ENCODE results near the gene C12orf76. TPM values are rescaled to one million over a fixed set of nuclear protein-coding genes. Genes with fewer than 3 reads are reported as not detected.
A peak's percentile ranks its signal among the peaks of the same experiment; 100 is the strongest.
"Not testable (repeated sequence)": the region's sequence is repeated elsewhere in the genome, so short reads cannot be mapped to it uniquely, and the experiment has no call there.

C12orf76 gene
- total and polyA plus RNA-seq, 9 of the 15 experiments (the other 6 are each of a cell fraction or from before 2014, with no cell fraction given): 6.3 to 38.6 (median 12.3) TPM

- H3K4me2 ChIP-seq (ENCODE audit: insufficient read depth, low read length); CTCF ChIA-PET (ENCODE audit: low intra/inter-chr PET ratio); FAIRE-seq; BruUV-seq (replicated peaks); H3K9me3 ChIP-seq (replicated peaks; ENCODE audit: control insufficient read depth, insufficient read depth, low read depth, low read length); H3K9me1 ChIP-seq (ENCODE audit: control insufficient read depth, insufficient read depth, low read length); ATAC-seq; DNase-seq (ENCODE audit: extremely low read depth in 1 of 4, low spot score in 3 of 4); H3K36me3 ChIP-seq (ENCODE audit: control insufficient read depth, insufficient read depth, low read length); intact Hi-C loops (cut with micrococcal nuclease); H3K9ac ChIP-seq (ENCODE audit: insufficient read depth in 1 of 2, low read depth in 2 of 2, low read length in 2 of 2); H2AFZ ChIP-seq (ENCODE audit: low read depth, low read length); H3K4me3 ChIP-seq; in situ Hi-C loops (cut with MboI); H4K20me1 ChIP-seq (replicated peaks; ENCODE audit: control insufficient read depth, insufficient read depth, low read length); H3K79me2 ChIP-seq (ENCODE audit: control insufficient read depth, insufficient read depth, low read length); H3K27me3 ChIP-seq (ENCODE audit: control insufficient read depth in 2 of 2, insufficient read depth in 2 of 2, low read length in 2 of 2): not testable (repeated sequence)
- Histone ChIP-seq H3K27ac (ENCODE audit: extremely low read depth, low read depth, low read length) (peak overlapping the region; percentile 28; the same call in 1 of the 3 replicates), H3K4me1 (replicated peaks in 1 of 2; ENCODE audit: control insufficient read depth in 2 of 2, insufficient read depth in 2 of 2, low read length in 2 of 2) (peaks cover 6 to 41% of the 10 kb centered on the region in 2 experiments)
- POLR2A ChIA-PET: interaction anchor here (0.8 to 1.3 kb wide), 3 partner anchors 9 to 241 kb away, joined by 3 read pairs; partner anchors contain the start of gene C12orf76
- WGBS (ENCODE audit: insufficient coverage, low coverage, missing lambda C conversion rate): 52% methylated on average over 3 of the region's 3 CpGs
- peak; percentile 60; the same call in 1 of the 2 replicates for TF ChIP-seq ZNF766 (CRISPR knock-in tag; conservative IDR thresholded peaks at IDR 0.05)
Measured at GRCh38 chr12:110056643-110057042, 8.3 kb upstream of the C12orf76 start.

DNA sequence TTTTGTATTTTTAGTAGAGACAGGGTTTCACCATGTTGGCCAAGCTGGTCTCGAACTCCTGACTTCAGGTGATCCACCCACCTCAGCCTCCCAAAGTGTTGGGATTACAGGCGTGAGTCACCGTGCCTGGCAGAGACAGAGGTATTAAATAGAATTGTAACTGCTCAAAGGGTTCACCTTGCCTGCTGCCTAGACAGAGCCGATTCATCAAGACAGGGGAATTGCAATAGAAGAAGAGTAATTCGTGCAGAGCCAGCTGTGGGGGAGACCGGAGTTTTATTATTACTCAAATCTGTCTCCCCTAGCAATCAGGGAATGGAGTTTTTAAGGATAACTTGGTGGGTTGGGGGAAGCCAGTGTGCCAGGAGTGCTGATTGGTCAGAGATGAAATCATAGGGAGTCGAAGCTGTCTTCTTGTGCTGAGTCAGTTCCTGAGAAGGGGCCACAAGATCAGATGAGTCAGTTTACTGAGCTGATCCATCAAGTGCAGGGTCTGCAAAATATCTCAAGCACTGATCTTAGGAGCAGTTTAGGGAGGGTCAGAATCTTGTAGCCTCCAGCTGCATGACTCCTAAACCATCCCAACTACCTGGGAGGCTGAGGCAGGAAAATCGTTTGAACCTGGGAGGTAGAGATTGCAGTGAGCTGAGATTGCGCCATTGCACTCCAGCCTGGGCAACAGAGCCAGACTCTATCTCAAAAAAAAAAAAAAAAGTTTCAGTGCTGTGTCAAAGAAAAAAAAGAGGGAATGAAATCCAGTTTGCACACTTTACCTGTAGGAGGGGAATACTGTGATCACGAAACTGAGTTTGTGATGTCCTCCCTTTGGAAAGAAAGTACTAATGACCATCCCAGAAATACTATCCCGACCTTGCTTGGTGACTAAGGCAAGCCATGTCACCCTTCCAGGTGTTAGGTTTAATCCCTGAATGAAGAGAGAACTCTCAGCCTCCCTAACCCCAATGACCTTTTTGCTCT is 7.3 kb upstream of the C12orf76 start:
- BruUV-seq (replicated peaks); TF ChIP-seq JUN (CRISPR knock-in tag; IDR thresholded peaks at IDR 0.05; ENCODE audit: borderline replicate concordance); NR2C2 (CRISPR knock-in tag; IDR thresholded peaks at IDR 0.05): not testable (repeated sequence)
- H3K4me2 ChIP-seq (ENCODE audit: insufficient read depth, low read length): peak overlapping the region; percentile 5; the same call in 1 of the 2 replicates
- POLR2A ChIA-PET: interaction anchor here (0.6 to 1.3 kb wide), 7 partner anchors 8 to 483 kb away, joined by 3 to 4 read pairs (median 3); partner anchors contain the start of gene C12orf76
- TF ChIP-seq TCF3 (CRISPR knock-in tag; IDR thresholded peaks at IDR 0.05): peak; percentile 49
- TF ChIP-seq SMARCA4 (IDR thresholded peaks at IDR 0.05): peak; percentile 93
- TF ChIP-seq MEIS2 (IDR thresholded peaks at IDR 0.05; ENCODE audit: partially characterized antibody): peak; percentile 66
- peak; percentile 61; the same call in 1 of the 2 replicates for TF ChIP-seq ZBTB7A (IDR thresholded peaks at IDR 0.05; ENCODE audit: borderline replicate concordance, control insufficient read depth, low read depth, low read length)
- TF ChIP-seq JUN (IDR thresholded peaks at IDR 0.05; ENCODE audit: borderline replicate concordance, low read depth, low read length): peak; percentile 68; the same call in 1 of the 2 replicates
- peak; percentile 55 for TF ChIP-seq EP300 (IDR thresholded peaks at IDR 0.05; ENCODE audit: low read length)
- peak; percentile 45; the same call in 1 of the 2 replicates for TF ChIP-seq NR2C2 (tag; IDR thresholded peaks at IDR 0.05)
- TF ChIP-seq SP1 (CRISPR knock-in tag; IDR thresholded peaks at IDR 0.05): 0 out of 2 replicates have a peak, but pooled peaks have one; percentile 17
- TF ChIP-seq CBFA2T2 (conservative IDR thresholded peaks at IDR 0.05): peak; percentile 51
- peak; percentile 95 for TF ChIP-seq SMARCA5 (IDR thresholded peaks at IDR 0.05)
- TF ChIP-seq ZNF384 (IDR thresholded peaks at IDR 0.05; ENCODE audit: low read depth, low read length): peak; percentile 79
- peak in 1 of 2 experiments; percentile 26; a peak in 1 of 4 replicates for TF ChIP-seq RCOR1 (IDR thresholded peaks at IDR 0.05; ENCODE audit: borderline replicate concordance in 1 of 2, low read depth in 2 of 2, low read length in 2 of 2)
- peak; percentile 98 for TF ChIP-seq C11orf30 (IDR thresholded peaks at IDR 0.05; ENCODE audit: low read depth)

More for the DNA sequence above, 7.3 kb upstream of the C12orf76 start:
- H3K79me2 ChIP-seq (ENCODE audit: control insufficient read depth, insufficient read depth, low read length); H3K27me3 ChIP-seq (ENCODE audit: control insufficient read depth in 2 of 2, insufficient read depth in 2 of 2, low read length in 2 of 2); in situ Hi-C loops (cut with MboI); H3K9ac ChIP-seq (ENCODE audit: insufficient read depth in 1 of 2, low read depth in 2 of 2, low read length in 2 of 2); H3K9me1 ChIP-seq (ENCODE audit: control insufficient read depth, insufficient read depth, low read length); H4K20me1 ChIP-seq (replicated peaks; ENCODE audit: control insufficient read depth, insufficient read depth, low read length); intact Hi-C loops (cut with micrococcal nuclease); H3K36me3 ChIP-seq (ENCODE audit: control insufficient read depth, insufficient read depth, low read length); H3K4me3 ChIP-seq; H3K9me3 ChIP-seq (replicated peaks; ENCODE audit: control insufficient read depth, insufficient read depth, low read depth, low read length): not testable (repeated sequence)
- Histone ChIP-seq H2AFZ (ENCODE audit: low read depth, low read length) (peak overlapping the region; percentile 25; the same call in 1 of the 2 replicates), H3K4me1 (replicated peaks in 1 of 2; ENCODE audit: control insufficient read depth in 2 of 2, insufficient read depth in 2 of 2, low read length in 2 of 2) (peaks cover 6 to 38% of the 10 kb centered on the region in 2 experiments), H3K27ac (ENCODE audit: extremely low read depth, low read depth, low read length) (peak overlapping the region; percentile 62; the same call in 2 of the 3 replicates)
- ATAC-seq (peak; percentile 47), DNase-seq (ENCODE audit: extremely low read depth in 1 of 4, low spot score in 3 of 4) (peak in 1 of 4 experiments; percentile 78), FAIRE-seq (peak; percentile 55)
- CTCF ChIA-PET (ENCODE audit: low intra/inter-chr PET ratio): interaction anchor here (0.7 kb wide), 1 partner anchor 121 kb away, joined by 3 read pairs; no protein-coding TSS in a partner anchor
- 11% methylated on average over 11 of the region's 11 CpGs for WGBS (ENCODE audit: insufficient coverage, low coverage, missing lambda C conversion rate)

All from K562 (cell line).